SU-DHL-6 (cell line): ENCODE data around the gene FRMPD1.

Experiments
- H2AFZ ChIP-seq: fragments of 200-600 bp; sonication (generic); 2 replicates; pipeline ENCODE4 v1.6.1; 2014; ENCODE audit warnings: low read depth, mild to moderate bottlenecking, moderate library complexity, mixed read lengths, antibody characterized with exemption, low read length; ENCODE audit not compliant: severe bottlenecking
- H3F3A ChIP-seq: fragments of 200-600 bp; shearing (Covaris generic); 2 replicates; pipeline ENCODE4 v1.6.0; 2016; ENCODE audit warnings: antibody characterized with exemption, mild to moderate bottlenecking; ENCODE audit not compliant: insufficient read depth
- H3K27ac ChIP-seq: fragments of 200-600 bp; sonication (generic); 2 replicates; pipeline ENCODE4 v1.5.1; 2016; ENCODE audit warnings: low read depth, mild to moderate bottlenecking, low read length, moderate library complexity, mixed read lengths
- H3K27me3 ChIP-seq: fragments of 200-600 bp; sonication (generic), shearing (Covaris generic); 2 replicates; pipeline ENCODE4 v1.6.0; 2014; ENCODE audit warnings: mild to moderate bottlenecking, low read length
- H3K36me3 ChIP-seq: fragments of 200-600 bp; sonication (generic); 2 replicates; pipeline ENCODE4 v1.6.1; 2014; ENCODE audit warnings: mild to moderate bottlenecking, low read length, mixed read lengths
- H3K4me2 ChIP-seq: fragments of 300-600, 200-600 bp; shearing (Covaris generic), sonication (generic); 2 replicates; pipeline ENCODE4 v1.6.0; 2014; ENCODE audit warnings: low read length, low read depth, mild to moderate bottlenecking; ENCODE audit not compliant: poor library complexity, severe bottlenecking
- H3K4me3 ChIP-seq: fragments of 200-600 bp; sonication (generic); 2 replicates; pipeline ENCODE4 v1.5.1; 2014; ENCODE audit warnings: antibody characterized with exemption, low read length, mild to moderate bottlenecking, mixed read lengths; ENCODE audit not compliant: insufficient read depth, poor library complexity, severe bottlenecking
- H3K79me2 ChIP-seq: fragments of 200-600 bp; sonication (generic); 2 replicates; pipeline ENCODE4 v1.6.1; 2014; ENCODE audit warnings: mild to moderate bottlenecking, low read length, moderate library complexity; ENCODE audit not compliant: insufficient read depth
- H3K9ac ChIP-seq: fragments of 200-600 bp; sonication (generic); 2 replicates; pipeline ENCODE4 v1.7.0; 2014; ENCODE audit warnings: mild to moderate bottlenecking, low read length
- H3K9me2 ChIP-seq: fragments of 200-600 bp; sonication (generic); replicated peaks from 2 replicates; pipeline ENCODE4 v1.6.1; 2014; ENCODE audit warnings: low read length; ENCODE audit not compliant: insufficient read depth
- H3K9me3 ChIP-seq: fragments of 200-600 bp; sonication (generic); 2 replicates; pipeline ENCODE4 v1.6.1; 2014; ENCODE audit warnings: low read length, mixed read lengths; ENCODE audit not compliant: insufficient read depth
- H4K20me1 ChIP-seq: fragments of 200-600 bp; sonication (generic); 2 replicates; pipeline ENCODE4 v1.6.1; 2014; ENCODE audit warnings: low read depth, mild to moderate bottlenecking, antibody characterized with exemption, low read length, moderate library complexity, mixed read lengths
- EZH2phosphoT487 ChIP-seq: fragments of 200-600 bp; sonication (generic), shearing (Covaris generic); conservative IDR thresholded peaks from 2 replicates; pipeline ENCODE4 v1.6.1; 2018; ENCODE audit warnings: mild to moderate bottlenecking, antibody characterized with exemption, low read length, moderate library complexity, mixed read lengths
- TF ChIP-seq, protein P1 (sequence below): fragments of 200-600 bp; sonication (generic); IDR thresholded peaks from one replicate; pipeline ENCODE4 v1.5.1; 2017; ENCODE audit warnings: antibody characterized with exemption, mild to moderate bottlenecking, low read length, moderate library complexity; ENCODE audit not compliant: insufficient read depth, poor library complexity, severe bottlenecking

FRMPD1 gene

DNA sequence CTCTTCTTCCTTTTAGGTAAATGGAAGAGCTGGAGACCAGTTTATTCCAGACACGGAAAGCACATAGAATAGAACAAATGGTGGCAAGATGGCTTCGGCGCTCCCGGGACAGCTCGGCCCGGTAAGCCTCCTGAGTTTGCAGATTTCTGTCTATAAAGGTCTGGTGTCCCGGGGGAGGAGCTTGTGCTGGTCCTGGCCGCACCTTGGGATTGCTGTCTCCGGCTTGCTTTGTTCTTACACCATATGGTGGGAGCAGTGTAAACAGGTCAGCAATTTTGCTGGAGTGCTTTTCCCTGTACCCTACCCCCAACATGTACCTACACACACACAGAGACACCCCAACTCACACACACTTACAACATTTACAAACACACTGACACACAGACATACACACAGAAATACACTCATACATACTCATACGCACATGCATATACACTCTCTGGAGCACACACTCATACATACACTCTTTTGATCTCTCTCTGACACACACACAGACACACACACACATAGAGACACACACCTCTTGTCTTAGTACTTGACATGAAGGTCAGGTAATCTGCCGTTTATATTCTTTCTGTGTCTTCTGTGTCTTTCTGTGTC lies 42.0 kb downstream of the FRMPD1 start:
- H2AFZ ChIP-seq, result no peak overlapping the region
- no peak overlapping the region for H3K27ac ChIP-seq
- H3F3A ChIP-seq, result no peaks in the 10 kb centered on the region
- no peak overlapping the region for H3K9ac ChIP-seq
- no peak overlapping the region for H3K4me3 ChIP-seq
- no peaks in the 10 kb centered on the region for H3K9me3 ChIP-seq
- H3K79me2 ChIP-seq, result no peaks in the 10 kb centered on the region
- H3K36me3 ChIP-seq, result no peaks in the 10 kb centered on the region
- TF ChIP-seq, protein P1, sequence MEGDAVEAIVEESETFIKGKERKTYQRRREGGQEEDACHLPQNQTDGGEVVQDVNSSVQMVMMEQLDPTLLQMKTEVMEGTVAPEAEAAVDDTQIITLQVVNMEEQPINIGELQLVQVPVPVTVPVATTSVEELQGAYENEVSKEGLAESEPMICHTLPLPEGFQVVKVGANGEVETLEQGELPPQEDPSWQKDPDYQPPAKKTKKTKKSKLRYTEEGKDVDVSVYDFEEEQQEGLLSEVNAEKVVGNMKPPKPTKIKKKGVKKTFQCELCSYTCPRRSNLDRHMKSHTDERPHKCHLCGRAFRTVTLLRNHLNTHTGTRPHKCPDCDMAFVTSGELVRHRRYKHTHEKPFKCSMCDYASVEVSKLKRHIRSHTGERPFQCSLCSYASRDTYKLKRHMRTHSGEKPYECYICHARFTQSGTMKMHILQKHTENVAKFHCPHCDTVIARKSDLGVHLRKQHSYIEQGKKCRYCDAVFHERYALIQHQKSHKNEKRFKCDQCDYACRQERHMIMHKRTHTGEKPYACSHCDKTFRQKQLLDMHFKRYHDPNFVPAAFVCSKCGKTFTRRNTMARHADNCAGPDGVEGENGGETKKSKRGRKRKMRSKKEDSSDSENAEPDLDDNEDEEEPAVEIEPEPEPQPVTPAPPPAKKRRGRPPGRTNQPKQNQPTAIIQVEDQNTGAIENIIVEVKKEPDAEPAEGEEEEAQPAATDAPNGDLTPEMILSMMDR, result no peak
- no peak for TF ChIP-seq EZH2phosphoT487
- no peak overlapping the region for H3K4me2 ChIP-seq
- H3K9me2 ChIP-seq, result no peaks in the 10 kb centered on the region
- H4K20me1 ChIP-seq, result no peaks in the 10 kb centered on the region
- no peaks in the 10 kb centered on the region for H3K27me3 ChIP-seq

DNA sequence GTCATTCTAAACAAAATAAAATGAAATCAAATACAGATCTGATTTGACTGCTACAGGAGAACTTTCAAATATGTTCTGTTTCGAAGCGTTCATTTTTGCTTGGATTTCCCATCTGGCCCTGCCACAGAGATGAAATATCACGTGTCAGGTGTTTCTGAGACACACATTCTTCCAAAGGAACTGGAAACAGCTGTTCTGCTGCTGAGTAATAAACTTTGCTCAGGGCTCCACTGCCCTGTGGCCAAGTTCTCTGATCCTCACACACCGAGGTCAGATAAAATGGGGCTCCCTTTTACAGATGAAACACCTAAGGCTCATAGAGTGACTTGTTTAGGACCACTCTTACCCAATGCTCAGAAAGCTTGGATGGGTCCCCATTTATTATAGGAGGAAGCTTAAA lies 42.5 kb downstream of the FRMPD1 start:
- Histone ChIP-seq H3K27me3 (no peaks in the 10 kb centered on the region), H3K4me3 (no peak overlapping the region), H3K79me2 (no peaks in the 10 kb centered on the region), H3K9me2 (no peaks in the 10 kb centered on the region), H3K27ac (no peak overlapping the region), H2AFZ (no peak overlapping the region), H3K4me2 (no peak overlapping the region), H3K9ac (no peak overlapping the region), H3F3A (no peaks in the 10 kb centered on the region), H3K9me3 (no peaks in the 10 kb centered on the region), H3K36me3 (no peaks in the 10 kb centered on the region), H4K20me1 (no peaks in the 10 kb centered on the region)
- no peak for TF ChIP-seq EZH2phosphoT487
- TF ChIP-seq, protein P1, result no peak

DNA sequence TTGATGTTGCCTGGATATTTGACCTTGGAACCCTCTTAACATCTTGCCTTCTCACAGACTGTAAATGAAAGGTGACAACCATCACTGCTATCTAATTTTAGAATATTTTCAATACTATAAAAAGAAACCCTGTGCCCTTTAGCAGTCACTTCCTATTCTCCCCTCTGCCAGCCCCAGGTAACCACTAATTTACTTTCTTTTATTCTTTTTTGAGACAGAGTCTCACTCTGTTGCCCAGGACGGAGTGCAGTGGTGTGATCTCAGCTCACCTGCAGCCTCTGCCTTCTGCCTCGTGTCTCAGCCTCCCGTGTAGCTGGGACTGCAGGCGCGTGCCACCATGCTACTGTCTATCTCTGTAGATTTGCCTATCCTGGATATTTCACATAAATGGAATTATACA lies 43.6 kb downstream of the FRMPD1 start:
- no peaks in the 10 kb centered on the region for H3F3A ChIP-seq
- no peaks in the 10 kb centered on the region for H3K27me3 ChIP-seq
- H3K4me3 ChIP-seq, result no peak overlapping the region
- no peaks in the 10 kb centered on the region for H3K9me3 ChIP-seq
- no peaks in the 10 kb centered on the region for H3K79me2 ChIP-seq
- no peak overlapping the region for H3K27ac ChIP-seq
- H3K36me3 ChIP-seq, result no peaks in the 10 kb centered on the region
- H3K4me2 ChIP-seq, result no peak overlapping the region
- no peaks in the 10 kb centered on the region for H4K20me1 ChIP-seq
- no peak overlapping the region for H3K9ac ChIP-seq
- TF ChIP-seq, protein P1, result no peak
- TF ChIP-seq EZH2phosphoT487, result no peak
- H3K9me2 ChIP-seq, result no peaks in the 10 kb centered on the region
- no peak overlapping the region for H2AFZ ChIP-seq
